Measurements from ENCODE around the gene ADAMTS18. TPM values are rescaled to one million over a fixed set of nuclear protein-coding genes. Genes with fewer than 3 reads are reported as not detected.

Gene ADAMTS18
- polyA plus RNA-seq, 2 of the 4 experiments (the other 2 are of a cell fraction), result 0.03 TPM; not detected in 1

- Histone ChIP-seq H3K4me1 (no peaks in the 10 kb centered on the region), H3K27ac (no peak overlapping the region), H3K4me2 (no peak overlapping the region), H3K9me3 (no peaks in the 10 kb centered on the region), H3K4me3 (no peak overlapping the region)
- TF ChIP-seq SMC3 (IDR thresholded peaks at IDR 0.05), result no peak
- TF ChIP-seq ELK1 (IDR thresholded peaks at IDR 0.05; ENCODE audit: low read depth, low read length), result no peak
- no peak for TF ChIP-seq CTCF (IDR thresholded peaks at IDR 0.05)
- no peak for TF ChIP-seq CHD2 (IDR thresholded peaks at IDR 0.05; ENCODE audit: low read length, partially characterized antibody)
- TF ChIP-seq ZFP36 (IDR thresholded peaks at IDR 0.05; ENCODE audit: borderline replicate concordance, partially characterized antibody), result no peak
- no peak for TF ChIP-seq MYC (IDR thresholded peaks at IDR 0.05; ENCODE audit: borderline replicate concordance, low read length)
- no peak for TF ChIP-seq NPAS2 (CRISPR knock-in tag; IDR thresholded peaks at IDR 0.05; ENCODE audit: borderline replicate concordance)
- no peak for TF ChIP-seq RCOR1 (IDR thresholded peaks at IDR 0.05; ENCODE audit: low read depth, low read length)
- TF ChIP-seq RFX5 (IDR thresholded peaks at IDR 0.05), result no peak
- TF ChIP-seq HMGXB4 (CRISPR knock-in tag; IDR thresholded peaks at IDR 0.05; ENCODE audit: borderline replicate concordance), result no peak
- TF ChIP-seq EHF (CRISPR knock-in tag; IDR thresholded peaks at IDR 0.05), result no peak
- TF ChIP-seq MAFK (IDR thresholded peaks at IDR 0.05; ENCODE audit: partially characterized antibody), result no peak
- no peak for TF ChIP-seq BHLHE40 (IDR thresholded peaks at IDR 0.05; ENCODE audit: low read depth, low read length)
- no peak for TF ChIP-seq ZNF302 (CRISPR knock-in tag; IDR thresholded peaks at IDR 0.05)
- no peak for TF ChIP-seq EP300 (IDR thresholded peaks at IDR 0.05)
- no peak for TF ChIP-seq USF2 (IDR thresholded peaks at IDR 0.05)
- TF ChIP-seq TFCP2L1 (CRISPR knock-in tag; IDR thresholded peaks at IDR 0.05), result no peak
- DNase-seq (ENCODE audit: low read depth in 1 of 2, low spot score in 1 of 2), result no peak
- no peak for FAIRE-seq
- ChIA-PET CTCF (interaction anchor here (0.6 to 1.8 kb wide), 2 partner anchors 94 to 774 kb away, joined by 3 to 6 read pairs; no protein-coding TSS in a partner anchor), POLR2A (no interaction called here)
- WGBS (ENCODE audit: missing lambda C conversion rate), result 53% methylated on average over 5 of the region's 5 CpGs
- no peak for ATAC-seq
Measured at GRCh38 chr16:77330332-77331042, 104.3 kb downstream of the ADAMTS18 start.

GRCh38 chr16:77328768-77329167 lies 106.1 kb downstream of the ADAMTS18 start:
- H3K27ac ChIP-seq, result no peak overlapping the region
- ATAC-seq, result no peak
- no peak for TF ChIP-seq USF2 (IDR thresholded peaks at IDR 0.05)
- no peak for TF ChIP-seq CTCF (IDR thresholded peaks at IDR 0.05)
- no peak for TF ChIP-seq SREBF2 (IDR thresholded peaks at IDR 0.05)
- TF ChIP-seq TFCP2L1 (CRISPR knock-in tag; IDR thresholded peaks at IDR 0.05), result no peak
- TF ChIP-seq ZFP36 (IDR thresholded peaks at IDR 0.05; ENCODE audit: borderline replicate concordance, partially characterized antibody), result no peak
- no peak for TF ChIP-seq HOXA7 (CRISPR knock-in tag; IDR thresholded peaks at IDR 0.05)
- no peak for TF ChIP-seq PBX3 (IDR thresholded peaks at IDR 0.05)
- TF ChIP-seq ATOH8 (CRISPR knock-in tag; IDR thresholded peaks at IDR 0.05; ENCODE audit: low read depth), result no peak
- TF ChIP-seq POLR2AphosphoS2 (conservative IDR thresholded peaks at IDR 0.05; ENCODE audit: low read length), result no peak
- no peak for TF ChIP-seq RARB (CRISPR knock-in tag; IDR thresholded peaks at IDR 0.05)
- no peak for TF ChIP-seq ZNF302 (CRISPR knock-in tag; IDR thresholded peaks at IDR 0.05)
- no peak for TF ChIP-seq NFE2L2 (conservative IDR thresholded peaks at IDR 0.05; ENCODE audit: low read length)
- TF ChIP-seq GATA3 (IDR thresholded peaks at IDR 0.05; ENCODE audit: borderline replicate concordance), result no peak

More at GRCh38 chr16:77328768-77329167, 106.1 kb downstream of the ADAMTS18 start:
- ChIA-PET POLR2A (no interaction called here), CTCF (interaction anchor here (0.6 to 1.8 kb wide), 2 partner anchors 92 to 315 kb away, joined by 3 to 6 read pairs; no protein-coding TSS in a partner anchor)
- WGBS (ENCODE audit: missing lambda C conversion rate), result 61% methylated on average over 4 of the region's 4 CpGs
- Histone ChIP-seq H3K9me3 (no peaks in the 10 kb centered on the region), H3K4me2 (no peak overlapping the region), H3K4me1 (no peaks in the 10 kb centered on the region), H3K4me3 (no peak overlapping the region)
- DNase-seq (ENCODE audit: low read depth in 1 of 2, low spot score in 1 of 2) (no peak), FAIRE-seq (no peak)
